HL-60 (cell line): ENCODE results near the gene EXOSC6.

ENCODE experiments used
- TF ChIP-seq, protein P1 (sequence below): IDR thresholded peaks from one replicate; pipeline ENCODE4 v1.5.1; 2011; ENCODE audit warnings: low read length, control low read depth, inconsistent platforms; ENCODE audit not compliant: insufficient read depth
- TF ChIP-seq, protein P2 (sequence below): IDR thresholded peaks from 2 replicates; pipeline ENCODE4 v1.6.1; 2012; ENCODE audit warnings: low read depth; ENCODE audit not compliant: insufficient replicate concordance

DNA sequence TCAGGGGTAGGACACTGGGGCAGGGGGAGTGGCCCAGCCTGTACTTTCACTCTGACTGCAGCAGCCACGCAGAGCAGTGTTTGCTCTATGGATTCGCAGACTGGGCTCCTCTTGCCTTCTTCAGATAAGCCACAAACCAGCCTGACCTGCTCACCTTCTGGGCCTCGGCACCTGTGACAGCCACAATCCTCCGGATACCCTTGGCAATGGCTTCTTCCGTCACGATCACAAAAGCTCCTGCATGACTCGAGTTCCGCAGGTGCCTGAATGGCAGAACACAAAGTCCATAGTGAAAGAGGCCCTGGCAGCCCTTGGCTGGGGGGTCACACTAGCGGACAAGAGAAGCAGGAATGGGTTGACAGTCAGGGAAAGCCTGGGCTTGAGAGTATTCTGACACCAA is 3.8 kb upstream of the EXOSC6 start:
- TF ChIP-seq, protein P1, sequence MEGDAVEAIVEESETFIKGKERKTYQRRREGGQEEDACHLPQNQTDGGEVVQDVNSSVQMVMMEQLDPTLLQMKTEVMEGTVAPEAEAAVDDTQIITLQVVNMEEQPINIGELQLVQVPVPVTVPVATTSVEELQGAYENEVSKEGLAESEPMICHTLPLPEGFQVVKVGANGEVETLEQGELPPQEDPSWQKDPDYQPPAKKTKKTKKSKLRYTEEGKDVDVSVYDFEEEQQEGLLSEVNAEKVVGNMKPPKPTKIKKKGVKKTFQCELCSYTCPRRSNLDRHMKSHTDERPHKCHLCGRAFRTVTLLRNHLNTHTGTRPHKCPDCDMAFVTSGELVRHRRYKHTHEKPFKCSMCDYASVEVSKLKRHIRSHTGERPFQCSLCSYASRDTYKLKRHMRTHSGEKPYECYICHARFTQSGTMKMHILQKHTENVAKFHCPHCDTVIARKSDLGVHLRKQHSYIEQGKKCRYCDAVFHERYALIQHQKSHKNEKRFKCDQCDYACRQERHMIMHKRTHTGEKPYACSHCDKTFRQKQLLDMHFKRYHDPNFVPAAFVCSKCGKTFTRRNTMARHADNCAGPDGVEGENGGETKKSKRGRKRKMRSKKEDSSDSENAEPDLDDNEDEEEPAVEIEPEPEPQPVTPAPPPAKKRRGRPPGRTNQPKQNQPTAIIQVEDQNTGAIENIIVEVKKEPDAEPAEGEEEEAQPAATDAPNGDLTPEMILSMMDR, result no peak
- TF ChIP-seq, protein P2, sequence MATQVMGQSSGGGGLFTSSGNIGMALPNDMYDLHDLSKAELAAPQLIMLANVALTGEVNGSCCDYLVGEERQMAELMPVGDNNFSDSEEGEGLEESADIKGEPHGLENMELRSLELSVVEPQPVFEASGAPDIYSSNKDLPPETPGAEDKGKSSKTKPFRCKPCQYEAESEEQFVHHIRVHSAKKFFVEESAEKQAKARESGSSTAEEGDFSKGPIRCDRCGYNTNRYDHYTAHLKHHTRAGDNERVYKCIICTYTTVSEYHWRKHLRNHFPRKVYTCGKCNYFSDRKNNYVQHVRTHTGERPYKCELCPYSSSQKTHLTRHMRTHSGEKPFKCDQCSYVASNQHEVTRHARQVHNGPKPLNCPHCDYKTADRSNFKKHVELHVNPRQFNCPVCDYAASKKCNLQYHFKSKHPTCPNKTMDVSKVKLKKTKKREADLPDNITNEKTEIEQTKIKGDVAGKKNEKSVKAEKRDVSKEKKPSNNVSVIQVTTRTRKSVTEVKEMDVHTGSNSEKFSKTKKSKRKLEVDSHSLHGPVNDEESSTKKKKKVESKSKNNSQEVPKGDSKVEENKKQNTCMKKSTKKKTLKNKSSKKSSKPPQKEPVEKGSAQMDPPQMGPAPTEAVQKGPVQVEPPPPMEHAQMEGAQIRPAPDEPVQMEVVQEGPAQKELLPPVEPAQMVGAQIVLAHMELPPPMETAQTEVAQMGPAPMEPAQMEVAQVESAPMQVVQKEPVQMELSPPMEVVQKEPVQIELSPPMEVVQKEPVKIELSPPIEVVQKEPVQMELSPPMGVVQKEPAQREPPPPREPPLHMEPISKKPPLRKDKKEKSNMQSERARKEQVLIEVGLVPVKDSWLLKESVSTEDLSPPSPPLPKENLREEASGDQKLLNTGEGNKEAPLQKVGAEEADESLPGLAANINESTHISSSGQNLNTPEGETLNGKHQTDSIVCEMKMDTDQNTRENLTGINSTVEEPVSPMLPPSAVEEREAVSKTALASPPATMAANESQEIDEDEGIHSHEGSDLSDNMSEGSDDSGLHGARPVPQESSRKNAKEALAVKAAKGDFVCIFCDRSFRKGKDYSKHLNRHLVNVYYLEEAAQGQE, result no peak
